Fibroblast of mammary gland (primary cell): ENCODE data around the gene TMCO1.
"Not testable (repeated sequence)": the region's sequence is repeated elsewhere in the genome, so short reads cannot be mapped to it uniquely, and the experiment has no call there.

ENCODE experiments used
- DNase-seq: peaks from one replicate; pipeline ENCODE4 v3.0.0-alpha.2; 2010; ENCODE audit warnings: low read depth
- H3K4me3 ChIP-seq: 2 replicates; pipeline ENCODE4 v1.5.1; 2011; ENCODE audit warnings: low read depth, mild to moderate bottlenecking, low read length, moderate library complexity; ENCODE audit not compliant: control insufficient read depth
- TF ChIP-seq, protein P1 (sequence below): conservative IDR thresholded peaks from 2 replicates; pipeline ENCODE4 v1.5.1; 2011; ENCODE audit warnings: low read depth, low read length, inconsistent platforms; ENCODE audit not compliant: control insufficient read depth, insufficient read depth

The TMCO1 gene

GRCh38 chr1:165795894-165796293 is 27.2 kb upstream of the TMCO1 start:
- TF ChIP-seq, protein P1, sequence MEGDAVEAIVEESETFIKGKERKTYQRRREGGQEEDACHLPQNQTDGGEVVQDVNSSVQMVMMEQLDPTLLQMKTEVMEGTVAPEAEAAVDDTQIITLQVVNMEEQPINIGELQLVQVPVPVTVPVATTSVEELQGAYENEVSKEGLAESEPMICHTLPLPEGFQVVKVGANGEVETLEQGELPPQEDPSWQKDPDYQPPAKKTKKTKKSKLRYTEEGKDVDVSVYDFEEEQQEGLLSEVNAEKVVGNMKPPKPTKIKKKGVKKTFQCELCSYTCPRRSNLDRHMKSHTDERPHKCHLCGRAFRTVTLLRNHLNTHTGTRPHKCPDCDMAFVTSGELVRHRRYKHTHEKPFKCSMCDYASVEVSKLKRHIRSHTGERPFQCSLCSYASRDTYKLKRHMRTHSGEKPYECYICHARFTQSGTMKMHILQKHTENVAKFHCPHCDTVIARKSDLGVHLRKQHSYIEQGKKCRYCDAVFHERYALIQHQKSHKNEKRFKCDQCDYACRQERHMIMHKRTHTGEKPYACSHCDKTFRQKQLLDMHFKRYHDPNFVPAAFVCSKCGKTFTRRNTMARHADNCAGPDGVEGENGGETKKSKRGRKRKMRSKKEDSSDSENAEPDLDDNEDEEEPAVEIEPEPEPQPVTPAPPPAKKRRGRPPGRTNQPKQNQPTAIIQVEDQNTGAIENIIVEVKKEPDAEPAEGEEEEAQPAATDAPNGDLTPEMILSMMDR, result no peak

DNA sequence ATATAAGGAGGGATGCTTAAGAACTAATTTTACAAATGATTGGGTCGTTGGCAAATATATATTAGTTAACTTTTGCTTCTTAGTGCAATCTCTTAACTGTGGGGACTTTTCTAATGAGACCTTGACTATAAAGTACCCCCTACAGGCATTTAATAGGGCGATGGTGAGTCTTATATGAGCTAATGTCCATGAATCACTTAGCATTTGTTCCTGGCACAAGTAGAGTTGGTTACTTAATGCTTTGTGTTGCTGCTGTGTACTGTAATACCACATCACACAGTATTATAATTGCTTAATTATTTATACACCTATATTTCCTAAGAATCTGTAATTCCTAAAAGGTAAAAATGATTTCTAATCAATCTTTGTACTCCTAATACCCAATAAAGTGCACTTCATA is 25.3 kb upstream of the TMCO1 start:
- TF ChIP-seq, protein P1, result no peak
- DNase-seq, result peak; percentile 54
- no peak overlapping the region for H3K4me3 ChIP-seq

More at GRCh38 chr1:165795894-165796293, 27.2 kb upstream of the TMCO1 start:
- H3K4me3 ChIP-seq, result no peak overlapping the region
- DNase-seq, result no peak

GRCh38 chr1:165787741-165788140 is 19.1 kb upstream of the TMCO1 start:
- DNase-seq, result peak; percentile 59

GRCh38 chr1:165783519-165783918 is 14.9 kb upstream of the TMCO1 start:
- not testable (repeated sequence) for DNase-seq, H3K4me3 ChIP-seq

More at GRCh38 chr1:165787741-165788140, 19.1 kb upstream of the TMCO1 start:
- no peak overlapping the region for H3K4me3 ChIP-seq
- TF ChIP-seq, protein P1, result no peak

GRCh38 chr1:165778197-165778596 is 9.5 kb upstream of the TMCO1 start:
- not testable (repeated sequence) for H3K4me3 ChIP-seq, DNase-seq

DNA sequence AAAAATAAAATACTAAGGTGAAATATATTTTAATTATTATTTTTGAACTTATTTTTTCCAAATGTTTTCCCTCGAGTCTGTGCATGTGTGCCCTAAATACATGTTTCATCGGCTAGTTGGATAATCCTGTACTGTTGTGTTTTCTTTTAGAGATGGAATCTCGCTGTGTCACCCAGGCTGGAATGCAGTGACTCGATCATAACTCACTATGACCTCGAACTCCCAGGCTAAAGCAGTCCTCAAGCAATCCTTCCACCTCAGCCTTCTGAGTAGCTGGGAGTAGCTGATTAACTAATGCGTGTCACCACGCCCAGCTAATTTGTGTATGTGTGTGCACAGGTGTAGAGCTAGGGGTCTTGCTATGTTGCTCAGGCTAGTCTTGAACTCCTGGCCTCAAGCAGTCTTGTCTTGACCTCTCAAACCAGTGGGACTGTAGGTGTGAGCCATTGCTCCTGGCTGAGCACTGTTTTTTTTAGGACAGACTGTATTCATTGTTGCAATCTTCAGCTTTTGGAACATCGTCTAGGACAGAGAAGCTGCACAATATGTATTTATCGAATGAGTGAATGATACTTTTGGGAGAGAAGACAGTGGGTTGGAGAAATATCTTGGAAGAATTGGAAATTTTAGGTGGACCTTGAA is 4.8 kb upstream of the TMCO1 start:
- no peak overlapping the region for H3K4me3 ChIP-seq
- TF ChIP-seq, protein P1, result no peak
- peak; percentile 89 for DNase-seq

DNA sequence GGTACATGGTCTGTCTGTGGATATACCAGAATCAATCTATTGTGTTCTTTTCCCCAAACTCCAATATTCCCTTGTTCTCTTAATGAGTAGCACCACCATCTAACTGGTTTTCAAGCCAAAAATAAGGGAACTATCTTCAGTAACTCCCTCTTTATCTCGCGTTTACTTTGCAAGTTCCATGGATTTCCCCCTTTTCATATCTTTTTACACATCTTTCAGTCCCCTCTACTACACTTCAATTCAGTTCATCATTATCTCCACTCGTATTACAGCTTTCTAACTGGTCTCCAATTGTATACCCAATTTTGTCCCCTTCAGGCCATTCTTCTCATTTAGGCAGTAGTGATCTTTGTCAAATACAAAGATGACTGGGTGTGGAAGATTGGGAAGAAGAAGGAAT is 4.1 kb upstream of the TMCO1 start:
- no peak for DNase-seq
- TF ChIP-seq, protein P1, result no peak
- H3K4me3 ChIP-seq, result no peak overlapping the region

- H3K4me3 ChIP-seq, result no peak overlapping the region
Measured at GRCh38 chr1:165764277-165764676, 4.4 kb downstream of the TMCO1 start.

More at GRCh38 chr1:165764277-165764676, 4.4 kb downstream of the TMCO1 start:
- TF ChIP-seq, protein P1, result no peak
- DNase-seq, result no peak
